Keratinocyte (primary cell): ENCODE data around the gene CAMKMT.

ENCODE experiments used
- CTCF ChIP-seq, 3 experiments: IDR thresholded peaks in 1 of 3; conservative IDR thresholded peaks in 1 of 3; optimal IDR thresholded peaks in 1 of 3; 2 replicates in 2 of 3; 3 replicates in 1 of 3; pipeline versions ENCODE3 to v1.5.1; 2011; ENCODE audit warnings: low read length in 3 of 3, mild to moderate bottlenecking in 3 of 3, moderate library complexity in 2 of 3, control low read depth in 1 of 3, inconsistent platforms in 1 of 3; ENCODE audit not compliant: insufficient read depth in 2 of 3; ENCODE audit errors: extremely low read depth in 1 of 3
- EZH2 ChIP-seq: IDR thresholded peaks from one replicate; pipeline ENCODE4 v1.6.1; 2012; ENCODE audit warnings: inconsistent platforms, mild to moderate bottlenecking, low read length, moderate library complexity

GRCh38 chr2:44362207-44363015, 664 bp downstream of the CAMKMT start:
- TF ChIP-seq CTCF (optimal IDR thresholded peaks at IDR 0.05 in 1 of 3, IDR thresholded peaks at IDR 0.05 in 1 of 3, conservative IDR thresholded peaks at IDR 0.05 in 1 of 3; ENCODE audit: extremely low read depth in 1 of 3, insufficient read depth in 2 of 3, low read length in 3 of 3) (no peak), EZH2 (no peak)
